Lower lobe of right lung (tissue), 2 donors: Measurements from ENCODE around the gene ZFP36L2. TPM values are rescaled to one million over a fixed set of nuclear protein-coding genes. Genes with fewer than 3 reads are reported as not detected.
"Not testable (repeated sequence)": the region's sequence is repeated elsewhere in the genome, so short reads cannot be mapped to it uniquely, and the experiment has no call there.

ENCODE experiments used
- ATAC-seq, 2 donors: fragments of 200-7000 bp; cut with Tn5 transposase; one replicate each; pipeline ENCODE4 v1.9.1; 2020 to 2022; ENCODE audit warnings: mild to moderate bottlenecking in 2 of 2, moderate library complexity in 2 of 2
- DNase-seq: peaks from one replicate; pipeline ENCODE4 v3.0.0-alpha.2; 2020
- H3K27ac ChIP-seq: fragments of 200-600 bp; one replicate; pipeline ENCODE4 v1.8.0; 2022
- H3K27me3 ChIP-seq: fragments of 200-600 bp; one replicate; pipeline ENCODE4 v1.8.0; 2022; ENCODE audit warnings: low read depth
- H3K36me3 ChIP-seq: fragments of 200-600 bp; one replicate; pipeline ENCODE4 v1.8.0; 2022; ENCODE audit warnings: mild to moderate bottlenecking
- H3K4me1 ChIP-seq: fragments of 200-600 bp; one replicate; pipeline ENCODE4 v1.8.0; 2022
- H3K4me3 ChIP-seq: fragments of 200-600 bp; one replicate; pipeline ENCODE4 v1.8.0; 2022; ENCODE audit warnings: mild to moderate bottlenecking
- H3K9me3 ChIP-seq: fragments of 200-600 bp; one replicate; pipeline ENCODE4 v1.8.0; 2022
- intact Hi-C: fragments of 100-400 bp; cut with DNase I; formaldehyde crosslinking; loops from one replicate; pipeline ENCODE4 v1.11.0; 2022
- total RNA-seq: library from RNA; stranded (reverse); fragmentation: NEBNext Ultra II Directional; extraction: Animal tissue kit (Norgen Biotek cat#: 25700); gene quantifications from one replicate; pipeline ENCODE4 v1.2.1, GENCODE V29; 2021
- TF ChIP-seq, protein P1 (sequence below): fragments of 200-600 bp; IDR thresholded peaks from one replicate; pipeline ENCODE4 v1.8.0; 2022; ENCODE audit warnings: antibody characterized with exemption, mild to moderate bottlenecking
- donor health status: DM: no; HTN: yes; CAD: no; lungs with severe emphysema.

The ZFP36L2 gene
- total RNA-seq, 1 donor from 2014 or later: 136 TPM

DNA sequence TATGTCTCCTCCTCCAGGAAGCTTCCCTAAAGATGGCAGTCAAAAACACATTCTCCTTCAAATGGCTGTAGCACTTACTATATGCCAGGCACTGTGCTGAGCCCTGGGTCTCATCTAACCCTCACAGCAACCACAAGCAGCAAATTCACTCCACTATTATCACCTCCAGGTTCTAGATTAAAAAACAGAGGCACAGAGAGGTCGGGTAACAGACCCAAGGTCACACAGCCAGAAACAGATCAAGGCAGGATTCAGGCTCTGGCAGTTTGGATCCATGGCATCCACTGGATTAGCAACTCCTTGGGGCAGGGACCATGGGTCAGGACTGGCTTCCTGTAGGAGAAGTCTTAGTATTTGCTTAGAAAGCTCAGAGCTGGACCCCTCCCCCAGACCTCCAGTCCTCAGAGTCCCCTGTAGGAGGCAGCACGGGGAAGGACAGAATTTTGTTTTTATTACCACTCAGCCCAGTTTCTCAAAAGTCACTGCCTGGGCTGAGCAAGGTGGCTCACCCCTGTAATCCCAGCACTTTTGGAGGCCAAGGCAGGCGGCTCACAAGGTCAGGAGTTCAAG lies 34.4 kb downstream of the ZFP36L2 start:
- no peak overlapping the region for H3K4me3 ChIP-seq
- intact Hi-C loops: no loop called here
- DNase-seq (no peak), ATAC-seq (no peak)
- H3K27ac ChIP-seq: no peak overlapping the region
- TF ChIP-seq, protein P1, sequence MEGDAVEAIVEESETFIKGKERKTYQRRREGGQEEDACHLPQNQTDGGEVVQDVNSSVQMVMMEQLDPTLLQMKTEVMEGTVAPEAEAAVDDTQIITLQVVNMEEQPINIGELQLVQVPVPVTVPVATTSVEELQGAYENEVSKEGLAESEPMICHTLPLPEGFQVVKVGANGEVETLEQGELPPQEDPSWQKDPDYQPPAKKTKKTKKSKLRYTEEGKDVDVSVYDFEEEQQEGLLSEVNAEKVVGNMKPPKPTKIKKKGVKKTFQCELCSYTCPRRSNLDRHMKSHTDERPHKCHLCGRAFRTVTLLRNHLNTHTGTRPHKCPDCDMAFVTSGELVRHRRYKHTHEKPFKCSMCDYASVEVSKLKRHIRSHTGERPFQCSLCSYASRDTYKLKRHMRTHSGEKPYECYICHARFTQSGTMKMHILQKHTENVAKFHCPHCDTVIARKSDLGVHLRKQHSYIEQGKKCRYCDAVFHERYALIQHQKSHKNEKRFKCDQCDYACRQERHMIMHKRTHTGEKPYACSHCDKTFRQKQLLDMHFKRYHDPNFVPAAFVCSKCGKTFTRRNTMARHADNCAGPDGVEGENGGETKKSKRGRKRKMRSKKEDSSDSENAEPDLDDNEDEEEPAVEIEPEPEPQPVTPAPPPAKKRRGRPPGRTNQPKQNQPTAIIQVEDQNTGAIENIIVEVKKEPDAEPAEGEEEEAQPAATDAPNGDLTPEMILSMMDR: no peak
- no peaks in the 10 kb centered on the region for H3K9me3 ChIP-seq
- H3K36me3 ChIP-seq: no peaks in the 10 kb centered on the region
- H3K27me3 ChIP-seq: no peaks in the 10 kb centered on the region
- peaks cover 32% of the 10 kb centered on the region for H3K4me1 ChIP-seq

DNA sequence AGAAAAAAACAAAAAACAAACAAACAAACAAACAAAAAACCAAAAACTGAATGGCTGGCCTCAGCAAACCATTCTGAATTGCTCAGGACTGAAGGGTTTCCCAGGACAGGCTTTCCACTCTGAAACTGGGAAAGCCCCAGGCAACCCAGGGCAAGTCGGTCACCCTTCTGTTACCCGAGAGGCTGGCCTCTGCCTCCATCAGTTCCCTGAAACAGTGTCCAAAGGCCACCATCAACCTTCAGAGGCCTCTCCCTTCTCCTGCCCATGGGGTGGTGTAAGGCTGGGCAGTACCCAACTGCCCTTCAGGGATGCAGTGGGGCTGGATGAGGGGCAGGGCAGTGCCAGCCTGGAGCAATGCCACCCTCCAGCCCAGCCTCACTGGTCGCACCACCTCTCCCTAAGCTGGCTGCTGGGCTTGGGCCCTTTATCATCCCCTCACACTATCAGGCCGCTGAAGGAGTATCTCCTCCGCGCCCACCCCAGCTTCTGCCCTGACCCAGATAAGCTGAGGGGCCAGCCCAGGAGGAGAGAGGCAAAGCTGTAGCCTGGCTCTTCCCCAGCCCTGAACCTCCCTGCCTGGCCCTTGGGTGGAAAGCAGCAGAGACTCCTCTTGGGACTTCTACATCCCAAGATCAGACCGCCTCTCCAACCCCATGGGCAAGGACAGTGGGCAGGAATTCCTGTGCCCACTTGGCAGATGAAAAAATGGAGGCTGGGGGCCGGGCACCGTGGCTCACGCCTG lies 35.9 kb downstream of the ZFP36L2 start:
- Histone ChIP-seq H3K36me3 (no peaks in the 10 kb centered on the region), H3K9me3 (no peaks in the 10 kb centered on the region), H3K4me3 (no peak overlapping the region), H3K27ac (no peak overlapping the region), H3K4me1 (peaks cover 38% of the 10 kb centered on the region), H3K27me3 (no peaks in the 10 kb centered on the region)
- DNase-seq (no peak), ATAC-seq (no peak)
- TF ChIP-seq, protein P1: no peak
- intact Hi-C loops: no loop called here

DNA sequence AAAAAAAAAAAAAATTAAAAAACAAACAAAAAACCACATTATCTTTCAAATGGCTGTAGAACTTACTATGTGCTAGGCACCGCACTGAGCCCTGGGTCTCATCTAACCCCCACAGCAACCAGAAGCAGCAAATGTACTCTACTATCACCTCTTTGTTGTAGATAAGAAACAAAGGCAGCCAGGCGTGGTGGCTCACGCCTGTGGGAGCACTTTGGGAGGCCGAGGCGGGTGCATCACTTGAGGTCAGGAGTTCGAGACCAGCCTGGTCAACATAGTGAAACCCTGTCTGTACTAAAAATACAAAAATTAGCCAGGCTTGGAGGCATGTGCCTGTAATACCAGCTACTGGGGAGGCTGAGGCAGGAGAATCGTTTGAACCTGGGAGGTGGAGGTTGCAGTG lies 36.5 kb downstream of the ZFP36L2 start:
- H3K27ac ChIP-seq, ATAC-seq, H3K27me3 ChIP-seq, H3K4me3 ChIP-seq, H3K9me3 ChIP-seq, H3K36me3 ChIP-seq, intact Hi-C loops, DNase-seq: not testable (repeated sequence)
- peaks cover 32% of the 10 kb centered on the region for H3K4me1 ChIP-seq

DNA sequence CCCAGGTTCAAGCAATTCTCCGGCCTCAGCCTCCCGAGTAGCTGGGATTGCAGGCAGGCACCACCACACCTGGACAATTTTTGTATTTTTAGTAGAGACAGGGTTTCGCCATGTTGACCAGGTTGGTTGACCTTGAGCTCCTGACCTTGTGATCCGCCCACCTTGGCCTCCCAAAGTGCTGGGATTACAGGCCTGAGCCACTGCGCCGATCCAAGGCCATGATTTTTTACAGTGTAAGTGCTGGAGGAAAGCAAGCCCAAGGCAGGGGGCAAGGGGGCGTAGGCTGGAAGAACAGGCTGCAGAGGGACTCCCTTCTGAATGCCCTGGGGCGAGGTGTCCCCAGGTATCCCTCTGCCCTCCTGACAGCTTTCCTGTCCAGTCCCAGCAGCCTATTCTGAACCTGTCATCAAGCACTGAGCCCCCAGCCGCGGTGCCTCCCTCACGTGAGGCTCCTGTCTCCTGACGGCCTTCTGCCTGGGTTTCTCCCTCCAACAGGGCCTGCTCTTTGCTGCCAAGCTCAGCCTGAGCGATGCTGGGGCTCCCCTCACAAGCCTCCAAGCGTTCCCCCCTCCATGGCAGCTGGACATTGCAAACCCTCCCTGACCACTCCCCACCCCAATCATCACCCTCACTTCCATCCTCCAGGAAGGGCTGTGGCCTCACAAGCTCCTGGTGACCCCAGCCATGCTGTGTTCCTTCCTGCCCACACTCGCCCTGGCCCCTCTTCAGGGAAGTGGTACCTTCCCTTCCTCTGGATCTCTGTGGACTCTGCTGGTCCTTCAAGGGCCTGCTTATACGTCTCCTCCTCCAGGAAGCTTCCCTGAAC lies 37.6 kb downstream of the ZFP36L2 start:
- Histone ChIP-seq H3K4me3 (no peak overlapping the region), H3K9me3 (no peaks in the 10 kb centered on the region), H3K36me3 (no peaks in the 10 kb centered on the region), H3K27ac (no peak overlapping the region), H3K4me1 (peaks cover 22% of the 10 kb centered on the region), H3K27me3 (no peaks in the 10 kb centered on the region)
- DNase-seq: no peak
- TF ChIP-seq, protein P1: no peak
- ATAC-seq: no peak
- intact Hi-C loops: no loop called here

DNA sequence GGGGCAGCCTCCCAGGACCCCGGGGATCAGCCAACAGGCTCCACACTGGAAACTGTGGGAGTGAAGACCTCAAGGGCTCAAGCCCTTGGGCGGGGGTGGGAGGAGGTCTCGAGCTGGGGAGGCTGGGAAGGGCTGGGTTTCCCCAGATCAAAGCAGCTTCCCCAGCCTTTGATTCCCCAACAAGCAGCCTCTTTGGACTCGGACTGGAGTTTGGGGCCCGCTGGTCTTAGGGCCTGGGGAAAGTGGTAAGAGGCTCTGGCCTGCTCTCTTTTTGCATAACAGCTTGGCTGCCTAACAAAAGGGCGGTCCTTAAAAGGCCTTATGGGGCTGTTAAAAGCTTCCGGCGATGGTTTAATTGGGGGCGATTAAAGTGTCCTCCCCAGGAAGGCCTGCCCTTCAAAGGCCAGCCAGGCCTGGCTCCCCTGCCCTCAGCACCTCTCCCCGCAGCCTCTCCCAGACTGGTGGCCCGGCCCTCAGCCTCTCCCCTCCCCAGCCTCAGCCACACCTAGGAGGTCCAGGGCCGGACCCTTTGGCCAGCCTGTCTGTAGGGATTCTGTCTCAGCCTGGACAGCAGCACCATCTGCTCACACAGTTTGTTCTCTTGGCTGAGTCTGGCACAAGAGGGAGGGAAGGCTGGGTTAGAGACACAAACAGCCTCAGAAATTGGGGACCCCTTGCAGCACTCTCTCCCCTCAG lies 39.6 kb downstream of the ZFP36L2 start:
- TF ChIP-seq, protein P1: no peak
- Histone ChIP-seq H3K4me1 (peaks cover 9% of the 10 kb centered on the region), H3K9me3 (no peaks in the 10 kb centered on the region), H3K36me3 (no peaks in the 10 kb centered on the region), H3K4me3 (no peak overlapping the region), H3K27ac (peak overlapping the region; percentile 58), H3K27me3 (no peaks in the 10 kb centered on the region)
- ATAC-seq (peak; percentile 23 to 54), DNase-seq (no peak)
- intact Hi-C loops: no loop called here
